HG03159 (cell line): Measurements from ENCODE around the gene HCRTR1.

Source experiments
- ATAC-seq: cut with Tn5 transposase; IDR thresholded peaks from one replicate; pipeline ENCODE4 v1.9.1; 2021; ENCODE audit warnings: mild to moderate bottlenecking, moderate library complexity; ENCODE audit not compliant: unreplicated experiment

HCRTR1 gene

GRCh38 chr1:31665234-31665878 is 47.9 kb downstream of the HCRTR1 start:
- no peak for ATAC-seq

- ATAC-seq, result no peak
These were observed 48.9 kb downstream of the HCRTR1 start for GRCh38 chr1:31666263-31666963.

- ATAC-seq, result no peak
These were observed 49.7 kb downstream of the HCRTR1 start for GRCh38 chr1:31667065-31667785.

GRCh38 chr1:31668303-31668883 is 50.9 kb downstream of the HCRTR1 start:
- ATAC-seq, result no peak

GRCh38 chr1:31669433-31669785 is 51.9 kb downstream of the HCRTR1 start:
- ATAC-seq, result no peak

GRCh38 chr1:31669786-31670592 is 52.5 kb downstream of the HCRTR1 start:
- no peak for ATAC-seq

GRCh38 chr1:31670593-31670964 is 53.1 kb downstream of the HCRTR1 start:
- ATAC-seq, result no peak

GRCh38 chr1:31671147-31671546 is 53.7 kb downstream of the HCRTR1 start:
- no peak for ATAC-seq

- no peak for ATAC-seq
These were observed 54.2 kb downstream of the HCRTR1 start for GRCh38 chr1:31671561-31672201.

GRCh38 chr1:31672986-31673385 is 55.5 kb downstream of the HCRTR1 start:
- no peak for ATAC-seq

- ATAC-seq, result no peak
These were observed 55.9 kb downstream of the HCRTR1 start for GRCh38 chr1:31673433-31673832.

GRCh38 chr1:31674626-31675025 is 57.1 kb downstream of the HCRTR1 start:
- ATAC-seq, result no peak

- ATAC-seq, result no peak
These were observed 57.7 kb downstream of the HCRTR1 start for GRCh38 chr1:31675161-31675560.

- ATAC-seq, result no peak
These were observed 58.3 kb downstream of the HCRTR1 start for GRCh38 chr1:31675756-31676155.
